Measurements from ENCODE around the gene FADD. TPM values are rescaled to one million over a fixed set of nuclear protein-coding genes. Genes with fewer than 3 reads are reported as not detected.

The FADD gene
- total RNA-seq, 1 donor from 2014 or later: 24.0 TPM

DNA sequence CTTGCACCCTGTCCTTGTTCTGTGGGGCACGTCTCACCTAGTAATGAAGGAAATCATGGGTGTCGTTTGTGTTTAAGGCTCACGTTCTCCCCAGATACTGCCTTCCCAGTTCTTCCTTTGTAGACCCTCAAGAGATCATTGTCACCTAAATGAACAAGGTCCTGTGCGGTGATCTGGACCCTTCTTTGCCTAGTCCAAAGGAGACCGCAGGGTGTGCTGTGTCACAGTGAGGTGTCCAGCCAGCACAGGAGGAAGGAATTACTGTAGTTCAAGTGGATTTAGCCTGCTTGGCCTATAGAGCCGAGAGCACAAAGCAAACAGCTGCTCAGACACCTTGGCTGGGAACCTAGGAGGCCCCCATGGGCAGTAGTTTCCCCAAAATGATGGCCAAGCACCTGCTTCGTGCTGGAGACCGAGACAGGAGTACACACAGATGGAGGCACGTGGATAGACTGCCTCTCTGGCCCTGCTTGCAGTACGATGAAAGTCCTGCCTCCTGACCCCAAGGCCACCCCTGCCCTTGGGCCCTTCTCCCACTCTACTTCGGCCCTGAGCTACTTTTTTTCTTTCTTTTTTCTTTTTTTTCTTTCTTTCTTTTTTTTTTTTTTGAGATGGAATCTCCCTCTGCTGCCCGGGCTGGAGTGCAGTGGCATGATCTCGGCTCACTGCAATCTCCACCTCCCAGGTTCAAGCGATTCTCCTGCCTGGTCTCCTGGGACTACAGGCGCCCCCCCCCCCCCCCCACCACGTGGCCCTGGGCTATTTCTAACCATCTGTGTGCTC is 48.0 kb downstream of the FADD start:
- no peak overlapping the region for H3K27ac Mint-ChIP-seq
- H3K4me3 Mint-ChIP-seq: no peak overlapping the region
- peaks cover 10% of the 10 kb centered on the region for H3K27me3 Mint-ChIP-seq
- no peaks in the 10 kb centered on the region for H3K9me3 Mint-ChIP-seq
- no peak for DNase-seq (ENCODE audit: extremely low spot score, unreplicated experiment)
- H3K4me1 Mint-ChIP-seq (ENCODE audit: unreplicated experiment): no peaks in the 10 kb centered on the region
- TF ChIP-seq, protein P1, sequence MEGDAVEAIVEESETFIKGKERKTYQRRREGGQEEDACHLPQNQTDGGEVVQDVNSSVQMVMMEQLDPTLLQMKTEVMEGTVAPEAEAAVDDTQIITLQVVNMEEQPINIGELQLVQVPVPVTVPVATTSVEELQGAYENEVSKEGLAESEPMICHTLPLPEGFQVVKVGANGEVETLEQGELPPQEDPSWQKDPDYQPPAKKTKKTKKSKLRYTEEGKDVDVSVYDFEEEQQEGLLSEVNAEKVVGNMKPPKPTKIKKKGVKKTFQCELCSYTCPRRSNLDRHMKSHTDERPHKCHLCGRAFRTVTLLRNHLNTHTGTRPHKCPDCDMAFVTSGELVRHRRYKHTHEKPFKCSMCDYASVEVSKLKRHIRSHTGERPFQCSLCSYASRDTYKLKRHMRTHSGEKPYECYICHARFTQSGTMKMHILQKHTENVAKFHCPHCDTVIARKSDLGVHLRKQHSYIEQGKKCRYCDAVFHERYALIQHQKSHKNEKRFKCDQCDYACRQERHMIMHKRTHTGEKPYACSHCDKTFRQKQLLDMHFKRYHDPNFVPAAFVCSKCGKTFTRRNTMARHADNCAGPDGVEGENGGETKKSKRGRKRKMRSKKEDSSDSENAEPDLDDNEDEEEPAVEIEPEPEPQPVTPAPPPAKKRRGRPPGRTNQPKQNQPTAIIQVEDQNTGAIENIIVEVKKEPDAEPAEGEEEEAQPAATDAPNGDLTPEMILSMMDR (conservative IDR thresholded peaks at IDR 0.05): no peak
- no peaks in the 10 kb centered on the region for H3K36me3 Mint-ChIP-seq

DNA sequence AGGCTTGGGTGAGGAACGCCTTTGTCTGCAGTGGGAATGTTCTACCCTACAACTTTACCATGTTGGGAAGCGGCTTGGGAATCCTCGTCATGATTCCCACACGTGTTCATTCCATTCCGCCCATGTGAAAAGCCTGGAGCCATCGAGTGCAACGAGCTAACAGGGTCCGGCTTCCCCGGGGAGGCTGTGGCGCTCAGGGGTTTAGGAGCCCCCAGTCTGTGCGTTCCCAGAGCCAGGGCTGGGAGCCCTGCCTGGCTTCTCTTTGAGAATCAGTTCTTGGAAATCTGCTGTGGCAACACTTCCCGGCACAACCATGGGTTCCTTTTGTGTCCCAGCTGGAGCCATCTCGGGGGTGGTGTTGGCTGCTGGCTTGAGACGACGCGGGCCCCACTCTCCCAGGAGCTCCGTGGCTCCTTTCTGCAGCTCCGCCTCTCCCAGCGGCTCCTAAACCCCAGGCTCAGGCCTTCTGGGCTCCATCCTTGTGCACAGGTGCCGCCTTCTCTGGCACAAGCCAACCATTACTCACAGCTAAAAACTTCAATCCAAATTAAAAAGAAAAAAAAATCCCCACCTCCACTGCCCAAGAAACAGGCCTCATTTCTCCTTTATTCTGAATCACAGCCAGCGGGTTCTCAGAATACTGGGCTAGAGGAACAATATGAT is 48.7 kb downstream of the FADD start:
- H3K36me3 Mint-ChIP-seq: no peaks in the 10 kb centered on the region
- TF ChIP-seq, protein P1 (conservative IDR thresholded peaks at IDR 0.05): no peak
- no peak for DNase-seq (ENCODE audit: extremely low spot score, unreplicated experiment)
- no peak overlapping the region for H3K4me3 Mint-ChIP-seq
- peaks cover 10% of the 10 kb centered on the region for H3K27me3 Mint-ChIP-seq
- H3K4me1 Mint-ChIP-seq (ENCODE audit: unreplicated experiment): no peaks in the 10 kb centered on the region
- no peak overlapping the region for H3K27ac Mint-ChIP-seq
- no peaks in the 10 kb centered on the region for H3K9me3 Mint-ChIP-seq

DNA sequence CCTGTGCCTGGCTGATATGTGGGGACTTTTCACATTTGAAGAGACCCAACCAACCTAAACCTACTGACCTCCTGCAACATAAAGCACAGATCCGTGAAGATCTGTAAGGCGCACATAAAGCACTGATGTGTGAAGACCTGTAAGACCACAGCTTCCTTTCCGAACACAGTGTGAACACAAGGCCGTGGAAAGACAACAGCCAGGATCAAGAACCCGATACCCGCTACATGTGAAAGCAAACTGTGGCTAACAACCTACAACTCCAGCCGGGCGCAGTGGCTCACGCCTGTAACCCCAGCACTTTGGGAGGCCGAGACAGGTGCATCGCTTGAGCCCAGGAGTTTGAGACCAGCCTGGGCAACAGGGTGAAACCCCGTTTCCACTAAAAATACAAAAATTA is 49.7 kb downstream of the FADD start:
- no peak overlapping the region for H3K4me3 Mint-ChIP-seq
- no peak for DNase-seq (ENCODE audit: extremely low spot score, unreplicated experiment)

DNA sequence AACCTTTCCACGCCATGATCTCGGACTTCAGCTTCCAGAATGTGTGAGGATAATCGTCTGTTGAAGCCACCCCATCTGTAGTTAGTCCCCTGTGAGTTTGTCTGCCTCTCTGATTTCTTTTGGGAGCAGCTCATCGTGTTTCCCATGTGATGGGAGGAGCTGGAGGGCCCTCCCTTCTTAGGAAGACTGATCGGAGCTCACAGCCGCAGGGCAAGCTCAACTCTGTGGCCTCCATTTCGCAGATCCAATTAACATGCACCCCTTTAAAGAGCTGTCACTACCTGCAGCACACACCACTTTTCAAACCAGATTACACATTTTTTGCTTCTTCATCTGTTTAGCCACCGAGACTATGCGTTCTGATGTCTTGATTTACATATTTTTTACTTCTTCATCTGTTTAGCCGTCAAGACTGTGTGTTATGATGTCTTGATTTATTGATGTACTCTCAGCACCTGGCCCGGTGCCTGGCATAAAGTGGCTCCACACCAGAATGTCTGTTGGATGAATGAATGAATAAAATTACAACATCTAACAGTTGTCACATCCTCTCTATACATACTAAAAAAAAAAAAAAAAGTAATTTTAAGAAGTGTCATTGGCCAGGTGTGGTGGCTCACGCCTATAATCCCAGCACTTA is 52.5 kb downstream of the FADD start:
- Mint-ChIP-seq H3K4me3 (no peak overlapping the region), H3K4me1 (ENCODE audit: unreplicated experiment) (no peaks in the 10 kb centered on the region), H3K9me3 (no peaks in the 10 kb centered on the region), H3K27ac (no peak overlapping the region), H3K36me3 (no peaks in the 10 kb centered on the region), H3K27me3 (no peaks in the 10 kb centered on the region)
- TF ChIP-seq, protein P1 (conservative IDR thresholded peaks at IDR 0.05): no peak
- no peak for DNase-seq (ENCODE audit: extremely low spot score, unreplicated experiment)

More for the DNA sequence above, 49.7 kb downstream of the FADD start:
- H3K36me3 Mint-ChIP-seq: no peaks in the 10 kb centered on the region
- H3K27ac Mint-ChIP-seq: no peak overlapping the region
- H3K27me3 Mint-ChIP-seq: peaks cover 6% of the 10 kb centered on the region
- no peaks in the 10 kb centered on the region for H3K4me1 Mint-ChIP-seq (ENCODE audit: unreplicated experiment)
- H3K9me3 Mint-ChIP-seq: no peaks in the 10 kb centered on the region
- TF ChIP-seq, protein P1 (conservative IDR thresholded peaks at IDR 0.05): no peak

Other genes with a start within 250 kb of the FADD start
- gene ANO1, start 125.0 kb upstream of the FADD start, total RNA-seq (ENCODE audit: low replicate concordance): 14.9 and 29.2 TPM in 2 replicates
- 47.8 and 57.0 TPM in 2 replicates for gene PPFIA1, start 67.4 kb downstream of the FADD start, total RNA-seq (ENCODE audit: low replicate concordance)
- gene CTTN, start 195.2 kb downstream of the FADD start, total RNA-seq (ENCODE audit: low replicate concordance): 211 and 264 TPM in 2 replicates

All from type B pancreatic cell (in vitro differentiated cells).